Measurements from ENCODE around the gene MSRB1. TPM values are rescaled to one million over a fixed set of nuclear protein-coding genes. Genes with fewer than 3 reads are reported as not detected.

MSRB1 gene
- total RNA-seq, 2 donors from 2014 or later = 36.8 to 38.6 TPM

- Histone ChIP-seq H3K4me1 (peaks cover 36% of the 10 kb centered on the region), H3K27ac (no peak overlapping the region), H3K36me3 (replicated peaks in 1 of 2; ENCODE audit: insufficient read depth in 1 of 2, low read depth in 2 of 2) (peaks cover 0 to 2% of the 10 kb centered on the region in 2 donors), H3K9me3 (no peaks in the 10 kb centered on the region), H3K4me3 (no peak overlapping the region), H3K27me3 (peaks cover 0 to 19% of the 10 kb centered on the region in 2 donors)
- ATAC-seq (no peak), DNase-seq (peak in 3 of 4 donors; percentile 53 to 76 (median 66))
- WGBS, 2 donors = 5 to 19% methylated on average over 8 to 50 of the region's 50 CpGs
- TF ChIP-seq CTCF (IDR thresholded peaks at IDR 0.05) (no peak), POLR2A (IDR thresholded peaks at IDR 0.05) (no peak)
- intact Hi-C loops (cut with DNase I) = no loop called here
These were observed 47.5 kb upstream of the MSRB1 start for GRCh38 chr16:1990351-1991134.

- H3K36me3 ChIP-seq (replicated peaks in 1 of 2; ENCODE audit: insufficient read depth in 1 of 2, low read depth in 2 of 2) = peaks cover 0 to 2% of the 10 kb centered on the region in 2 donors
- H3K4me1 ChIP-seq = peaks cover 41% of the 10 kb centered on the region
- H3K27ac ChIP-seq = no peak overlapping the region
- WGBS, 2 donors = 1 to 2% methylated on average over 9 to 15 of the region's 25 CpGs
- intact Hi-C loops (cut with DNase I) = no loop called here
- DNase-seq = no peak
- no peak overlapping the region for H3K4me3 ChIP-seq
- TF ChIP-seq CTCF (IDR thresholded peaks at IDR 0.05) (no peak), POLR2A (IDR thresholded peaks at IDR 0.05) (no peak)
- peaks cover 0 to 19% of the 10 kb centered on the region in 2 donors for H3K27me3 ChIP-seq
- H3K9me3 ChIP-seq = no peaks in the 10 kb centered on the region
- no peak for ATAC-seq
These were observed 47.0 kb upstream of the MSRB1 start for GRCh38 chr16:1990101-1990350.

DNA sequence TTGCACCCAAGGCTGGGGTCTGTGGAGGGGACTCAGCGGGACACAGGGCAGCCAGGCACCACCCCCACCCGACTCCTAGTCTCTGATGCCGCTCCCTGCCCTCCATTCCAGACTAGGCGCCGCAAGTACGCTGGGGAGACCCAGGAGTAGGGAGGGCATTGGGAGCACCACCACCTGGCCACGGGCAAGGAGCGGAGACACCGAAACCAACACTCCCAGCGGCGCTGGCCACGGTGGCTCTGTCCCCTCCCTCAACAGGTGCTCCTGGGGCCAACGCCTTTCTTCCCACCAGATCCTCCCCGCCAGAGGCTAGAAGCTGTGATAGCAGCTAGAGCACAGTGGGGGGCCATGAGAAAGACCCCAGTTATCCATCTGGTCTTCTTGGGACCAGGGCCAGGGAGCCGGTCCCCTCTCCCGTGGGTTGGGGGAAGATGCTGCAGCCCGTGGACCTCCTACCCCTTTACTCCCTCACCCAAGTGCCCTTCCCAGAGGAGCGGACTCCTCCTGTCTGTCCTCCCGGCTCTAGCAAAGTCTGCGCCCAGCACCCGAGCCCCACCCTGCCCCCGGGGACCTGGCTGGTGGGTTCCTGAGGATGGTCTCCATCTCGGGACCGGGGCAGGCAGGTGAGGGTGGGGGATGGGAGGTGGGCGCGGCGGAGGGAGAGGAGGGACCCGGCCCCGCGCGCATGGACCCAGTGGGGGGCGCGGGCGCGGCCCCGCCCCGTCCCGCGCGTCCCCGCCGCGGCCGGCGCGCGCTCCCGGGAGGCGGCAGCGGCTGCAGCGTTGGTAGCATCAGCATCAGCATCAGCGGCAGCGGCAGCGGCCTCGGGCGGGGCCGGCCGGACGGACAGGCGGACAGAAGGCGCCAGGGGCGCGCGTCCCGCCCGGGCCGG is 46.5 kb upstream of the MSRB1 start, which contains the start of gene SYNGR3:
TSS of gene SYNGR3 (plus strand) at position 762 of the 892 bp plus-strand sequence. CDS start 133 bp downstream, outside the sequence.
- Histone ChIP-seq H3K27me3 (peaks cover 0 to 19% of the 10 kb centered on the region in 2 donors), H3K4me1 (peaks cover 46% of the 10 kb centered on the region), H3K4me3 (no peak within 1 kb of the TSS), H3K9me3 (no peaks in the 10 kb centered on the region), H3K27ac (no peak within 1 kb of the TSS), H3K36me3 (replicated peaks in 1 of 2; ENCODE audit: insufficient read depth in 1 of 2, low read depth in 2 of 2) (peaks cover 0 to 2% of the 10 kb centered on the region in 2 donors)
- intact Hi-C loops (cut with DNase I) = no loop called here
- 3 to 9% methylated on average over 10 to 64 of the region's 67 CpGs for WGBS, 2 donors
- ATAC-seq (no peak), DNase-seq (peak in 1 of 4 donors; percentile 71)
- TF ChIP-seq POLR2A (IDR thresholded peaks at IDR 0.05) = no peak
- no peak for TF ChIP-seq CTCF (IDR thresholded peaks at IDR 0.05)

DNA sequence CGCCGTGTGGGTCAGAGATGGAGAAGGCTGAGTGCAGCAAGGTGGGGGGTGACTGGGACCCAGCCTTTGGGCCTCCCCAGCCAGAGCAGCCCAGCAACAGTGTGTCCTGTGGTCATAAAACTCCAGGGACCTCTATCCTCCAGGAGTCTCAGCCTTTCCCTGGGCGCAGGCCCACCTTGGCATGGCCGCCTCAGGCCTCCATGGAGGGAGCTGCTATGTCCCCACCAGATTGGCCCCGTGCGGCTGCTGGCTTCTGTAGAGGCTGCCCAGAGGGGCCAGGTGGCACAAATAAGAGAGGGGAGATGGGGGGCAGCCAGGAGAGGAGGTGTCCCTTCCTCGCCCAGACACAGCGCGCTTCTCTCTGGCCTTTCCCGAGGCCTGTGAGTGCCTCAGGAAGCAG is 44.2 kb upstream of the MSRB1 start:
- H3K27ac ChIP-seq = no peak overlapping the region
- no peak for DNase-seq
- H3K9me3 ChIP-seq = no peaks in the 10 kb centered on the region
- peaks cover 60% of the 10 kb centered on the region for H3K4me1 ChIP-seq
- H3K36me3 ChIP-seq (replicated peaks in 1 of 2; ENCODE audit: insufficient read depth in 1 of 2, low read depth in 2 of 2) = peaks cover 0 to 2% of the 10 kb centered on the region in 2 donors
- intact Hi-C loops (cut with DNase I) = no loop called here
- H3K27me3 ChIP-seq = peaks cover 0 to 19% of the 10 kb centered on the region in 2 donors
- WGBS, 2 donors = 93 to 94% methylated on average over 10 of the region's 10 CpGs
- no peak for TF ChIP-seq POLR2A (IDR thresholded peaks at IDR 0.05)
- TF ChIP-seq CTCF (IDR thresholded peaks at IDR 0.05) = no peak
- H3K4me3 ChIP-seq = no peak overlapping the region
- no peak for ATAC-seq
